ENCODE results near the gene CDKL4. TPM values are rescaled to one million over a fixed set of nuclear protein-coding genes. Genes with fewer than 3 reads are reported as not detected.
A peak's percentile ranks its signal among the peaks of the same experiment; 100 is the strongest.

CDKL4 gene
- total and polyA plus RNA-seq, 2 of the 13 experiments (the other 11 are each of a cell fraction or from before 2014, with no cell fraction given), result 0.29 to 0.50 TPM

GRCh38 chr2:39128919-39129391, 114.8 kb downstream of the CDKL4 start:
- intact Hi-C loops (cut with micrococcal nuclease; ENCODE audit: unreplicated experiment) (loop anchor here (10.0 kb wide), 1 partner anchor 374 kb away; the partner anchor contains the start of gene SRSF7), in situ Hi-C loops (cut with HindIII; ENCODE audit: extremely low pct_ligation_motif_present, low pct_unique_long_range_greater_than_20kb) (no loop called here)
- ChIA-PET CTCF (ENCODE audit: low intra/inter-chr PET ratio, low total read pairs) (no interaction called here), POLR2A (interaction anchor here (1.1 to 4.2 kb wide), 2 partner anchors 8 to 9 kb away, joined by 4 to 19 read pairs; partner anchors contain the start of gene SOS1)
- 0 out of 6 replicates have a peak overlapping the region, but pooled peaks of 1 of the 3 experiments have one; percentile 4 for H3K4me3 ChIP-seq (replicated peaks in 1 of 3; ENCODE audit: insufficient read depth in 1 of 3, low read depth in 2 of 3, low read length in 3 of 3)
- peaks cover 46% of the 10 kb centered on the region for H3K4me1 ChIP-seq (ENCODE audit: insufficient read depth, low read length)
- FAIRE-seq (no peak), ATAC-seq (no peak), DNase-seq (ENCODE audit: low spot score) (peak; percentile 70)
- no peaks in the 10 kb centered on the region; a peak in 1 of 5 replicates for H3K27me3 ChIP-seq (ENCODE audit: control insufficient read depth in 1 of 2, insufficient read depth in 2 of 2, low read length in 2 of 2)
- H3K9me3 ChIP-seq (ENCODE audit: low read length), result no peaks in the 10 kb centered on the region
- no peaks in the 10 kb centered on the region for H3K36me3 ChIP-seq (replicated peaks in 1 of 2; ENCODE audit: control insufficient read depth in 1 of 2, insufficient read depth in 2 of 2, low read length in 2 of 2)
- WGBS (ENCODE audit: low lambda C conversion rate), result 31% methylated on average over 1 of the region's 1 CpG
- no peaks in the 10 kb centered on the region for H4K20me1 ChIP-seq (ENCODE audit: insufficient read depth, low read length)
- no TSS peak for BruUV-seq (replicated peaks)
- no peak overlapping the region for H3K27ac ChIP-seq (ENCODE audit: extremely low read length, insufficient read depth, low read length)
- H2AFZ ChIP-seq (ENCODE audit: low read length), result peak overlapping the region; percentile 11
- H3K9ac ChIP-seq (ENCODE audit: insufficient read depth, low read depth, low read length), result no peak overlapping the region
- peak overlapping the region; percentile 0; the same call in 1 of the 2 replicates for H3K4me2 ChIP-seq (ENCODE audit: low read depth, low read length)
- H3K79me2 ChIP-seq (ENCODE audit: insufficient read depth, low read length), result no peaks in the 10 kb centered on the region
- TF ChIP-seq E2F2 (CRISPR knock-in tag; IDR thresholded peaks at IDR 0.05; ENCODE audit: borderline replicate concordance) (no peak), STAT5B (CRISPR knock-in tag; IDR thresholded peaks at IDR 0.05) (no peak), THAP11 (CRISPR knock-in tag; IDR thresholded peaks at IDR 0.05) (no peak), ZNF513 (CRISPR knock-in tag; conservative IDR thresholded peaks at IDR 0.05) (no peak), ZSCAN22 (CRISPR knock-in tag; IDR thresholded peaks at IDR 0.05) (no peak), ZFP37 (CRISPR knock-in tag; IDR thresholded peaks at IDR 0.05; ENCODE audit: borderline replicate concordance) (no peak), CERS6 (CRISPR knock-in tag; IDR thresholded peaks at IDR 0.05) (no peak), E2F5 (CRISPR knock-in tag; conservative IDR thresholded peaks at IDR 0.05) (no peak), ZNF788 (CRISPR knock-in tag; IDR thresholded peaks at IDR 0.05; ENCODE audit: borderline replicate concordance) (no peak), PRDM4 (CRISPR knock-in tag; IDR thresholded peaks at IDR 0.05; ENCODE audit: borderline replicate concordance) (no peak), AKNA (CRISPR knock-in tag; IDR thresholded peaks at IDR 0.05; ENCODE audit: borderline replicate concordance) (no peak)

All from HepG2 (cell line).